OCI-M1 (cell line): ENCODE data around the gene SLC35E2B.
"Not testable (repeated sequence)": the region's sequence is repeated elsewhere in the genome, so short reads cannot be mapped to it uniquely, and the experiment has no call there.

Experiments
- DNase-seq: peaks from one replicate; lab custom pipeline; 2025; lab: John Stamatoyannopoulos, UW

The SLC35E2B gene

GRCh38 chr1:1674806-1675205, 17.8 kb downstream of the SLC35E2B start:
- DNase-seq, result not testable (repeated sequence)

GRCh38 chr1:1672181-1672965, 20.2 kb downstream of the SLC35E2B start:
- DNase-seq, result no peak

GRCh38 chr1:1671365-1672119, 21.1 kb downstream of the SLC35E2B start:
- no peak for DNase-seq

GRCh38 chr1:1670866-1671265, 21.7 kb downstream of the SLC35E2B start:
- DNase-seq, result no peak

- no peak for DNase-seq
Measured at GRCh38 chr1:1669468-1670440, 22.8 kb downstream of the SLC35E2B start.

- no peak for DNase-seq
Measured at GRCh38 chr1:1666526-1666925, 26.1 kb downstream of the SLC35E2B start.

- peak; percentile 8 for DNase-seq
Measured at GRCh38 chr1:1665815-1666251, 26.8 kb downstream of the SLC35E2B start.

- DNase-seq, result no peak
Measured at GRCh38 chr1:1664941-1665814, 27.4 kb downstream of the SLC35E2B start.

- not testable (repeated sequence) for DNase-seq
Measured at GRCh38 chr1:1664318-1664717, 28.3 kb downstream of the SLC35E2B start.

GRCh38 chr1:1662830-1663560, 29.6 kb downstream of the SLC35E2B start:
- not testable (repeated sequence) for DNase-seq

- not testable (repeated sequence) for DNase-seq
Measured at GRCh38 chr1:1662392-1662791, 30.2 kb downstream of the SLC35E2B start.

GRCh38 chr1:1658583-1659549, 33.7 kb downstream of the SLC35E2B start, which contains the start of gene CDK11B:
CDK11B (minus strand) TSS chr1:1659004; CDS start chr1:1657485, 1,519 bp downstream.
- peak; percentile 98 for DNase-seq

- DNase-seq, result not testable (repeated sequence)
Measured at GRCh38 chr1:1648265-1648664, 44.3 kb downstream of the SLC35E2B start.

GRCh38 chr1:1647567-1648241, 44.9 kb downstream of the SLC35E2B start:
- DNase-seq, result peak; percentile 96

GRCh38 chr1:1646326-1646725, 46.3 kb downstream of the SLC35E2B start:
- DNase-seq, result not testable (repeated sequence)

GRCh38 chr1:1640711-1641461, 51.7 kb downstream of the SLC35E2B start:
- DNase-seq, result not testable (repeated sequence)

- not testable (repeated sequence) for DNase-seq
Measured at GRCh38 chr1:1640081-1640480, 52.5 kb downstream of the SLC35E2B start.
